Spleen (tissue), 11 donors: ENCODE data around the gene SLC29A2. TPM values are rescaled to one million over a fixed set of nuclear protein-coding genes. Genes with fewer than 3 reads are reported as not detected.
A peak's percentile ranks its signal among the peaks of the same experiment; 100 is the strongest.

ENCODE experiments used
- DNase-seq: peaks from one replicate; pipeline ENCODE4 v3.0.0-alpha.2; 2020
- H3K27ac ChIP-seq, 8 donors: fragments of 200-600 bp; sonication (generic) in 7 of 8; 1 replicate in 4 of 8; 2 replicates in 4 of 8; pipeline versions ENCODE4 v1.5.0 to v1.8.0; 2016 to 2021; ENCODE audit warnings: inconsistent platforms in 4 of 8, mild to moderate bottlenecking in 4 of 8, moderate library complexity in 1 of 8
- H3K27me3 ChIP-seq, 7 donors: fragments of 200-600 bp; sonication (generic) in 6 of 7; replicated peaks in 1 of 7; 1 replicate in 4 of 7; 2 replicates in 3 of 7; pipeline versions ENCODE4 v1.5.0 to v1.8.0; 2016 to 2021; ENCODE audit warnings: inconsistent platforms in 3 of 7, mild to moderate bottlenecking in 1 of 7
- H3K36me3 ChIP-seq, 6 donors: fragments of 200-600 bp; sonication (generic) in 5 of 6; 1 replicate in 4 of 6; 2 replicates in 2 of 6; pipeline versions ENCODE4 v1.5.0 to v1.8.0; 2016 to 2021; ENCODE audit warnings: inconsistent platforms in 2 of 6
- H3K4me1 ChIP-seq, 6 donors: fragments of 200-600 bp; sonication (generic) in 5 of 6; 1 replicate in 3 of 6; 2 replicates in 3 of 6; pipeline versions ENCODE4 v1.5.0 to v1.8.0; 2016 to 2021; ENCODE audit warnings: inconsistent platforms in 3 of 6
- H3K4me3 ChIP-seq, 8 donors: fragments of 200-600 bp; sonication (generic) in 7 of 8; 1 replicate in 4 of 8; 2 replicates in 4 of 8; pipeline versions ENCODE4 v1.5.0 to v1.8.0; 2016 to 2021; ENCODE audit warnings: inconsistent platforms in 4 of 8, mild to moderate bottlenecking in 4 of 8, moderate library complexity in 2 of 8
- H3K9me3 ChIP-seq, 8 donors: fragments of 200-600 bp; sonication (generic) in 7 of 8; 1 replicate in 4 of 8; 2 replicates in 4 of 8; pipeline versions ENCODE4 v1.5.0 to v1.8.0; 2016 to 2021; ENCODE audit warnings: inconsistent platforms in 4 of 8
- CTCF ChIP-seq, 11 experiments: fragments of 200-600 bp in 7 of 11; fragments of 450-650 bp in 4 of 11; sonication (generic) in 4 of 11; IDR thresholded peaks in 8 of 11; conservative IDR thresholded peaks in 3 of 11; 1 replicate in 7 of 11; 2 replicates in 4 of 11; pipeline versions ENCODE4 v1.4.0 to v1.8.0; 2016 to 2021; ENCODE audit warnings: antibody characterized with exemption in 11 of 11, inconsistent platforms in 4 of 11, mild to moderate bottlenecking in 1 of 11
- POLR2A ChIP-seq, 3 donors: fragments of 450-650 bp; IDR thresholded peaks; one replicate each; pipeline ENCODE4 v1.5.1; 2017; ENCODE audit warnings: antibody characterized with exemption in 3 of 3, mild to moderate bottlenecking in 1 of 3
- POLR2AphosphoS5 ChIP-seq, 3 donors: sonication (generic); formaldehyde crosslinking; IDR thresholded peaks; one replicate each; pipeline ENCODE4 v1.5.1; 2017; ENCODE audit warnings: antibody characterized with exemption in 3 of 3
- WGBS, 5 donors: extraction: QIAGEN DNeasy Blood & Tissue Kit in 3 of 5; methylation state at CpG; one replicate each; pipeline versions ENCODE4 v1.1.5 to v1.1.7; 2013 to 2018; 5-methylcytosine and 5-hydroxymethylcytosine counted together
- intact Hi-C: fragments of 100-400 bp; cut with DNase I; formaldehyde crosslinking; loops from one replicate; pipeline ENCODE4 v1.15.0; 2023; ENCODE audit warnings: low total_unique reads
- polyA plus RNA-seq, 3 donors: library from polyadenylated mRNA; stranded (reverse); fragments of 200-250 nt; gene quantifications; one replicate each; pipeline ENCODE4 v1.2.1, GENCODE V29; 2013
- total RNA-seq, 7 donors: library from RNA; depleted of rRNA in 3 of 7; stranded (reverse); fragments of >200 nt in 3 of 7; fragmentation: NEBNext Ultra II Directional in 4 of 7; extraction: Animal tissue kit (Norgen Biotek cat#: 25700) in 4 of 7; gene quantifications; one replicate each; pipeline versions ENCODE4 v1.1.0 to v1.2.1, GENCODE V29; 2016 to 2021
- donor health status: healthy with polysubstance abuse.
- donor health status: DM: no; HTN: no; CAD: no; lungs with moderate emphysema.
- donor health status: DM: no; HTN: no; CAD: no.
- donor health status: Bipolar disorder and iron deficiency.
- donor health status: healthy.
- donor health status: DM: no; HTN: no; CAD: no.
- donor health status: DM: yes; HTN: yes; CAD: no.

SLC29A2 gene
- total and polyA plus RNA-seq, 10 donors: 1.9 to 8.4 (median 4.5) TPM

- WGBS, 5 donors: 92 to 96% (median 94%) methylated on average over 6 of the region's 6 CpGs
- DNase-seq: peak; percentile 45
- no peaks in the 10 kb centered on the region for H3K27me3 ChIP-seq
- H3K36me3 ChIP-seq: no peaks in the 10 kb centered on the region
- no peaks in the 10 kb centered on the region for H3K9me3 ChIP-seq
- TF ChIP-seq CTCF (IDR thresholded peaks at IDR 0.05 in 8 of 11, conservative IDR thresholded peaks at IDR 0.05 in 3 of 11): no peak
- no peak for TF ChIP-seq POLR2A (IDR thresholded peaks at IDR 0.05)
- TF ChIP-seq POLR2AphosphoS5 (IDR thresholded peaks at IDR 0.05): no peak
- H3K27ac ChIP-seq: no peak overlapping the region
- no peak overlapping the region for H3K4me3 ChIP-seq
- intact Hi-C loops: no loop called here
- peaks cover 0 to 14% (median 6%) of the 10 kb centered on the region in 6 donors for H3K4me1 ChIP-seq
Measured at GRCh38 chr11:66365166-66365565, 6.4 kb downstream of the SLC29A2 start.

- 72 to 82% (median 73%) methylated on average over 15 of the region's 15 CpGs for WGBS, 5 donors
- H3K27ac ChIP-seq: no peak overlapping the region
Measured at GRCh38 chr11:66363805-66364535, 7.6 kb downstream of the SLC29A2 start.

DNA sequence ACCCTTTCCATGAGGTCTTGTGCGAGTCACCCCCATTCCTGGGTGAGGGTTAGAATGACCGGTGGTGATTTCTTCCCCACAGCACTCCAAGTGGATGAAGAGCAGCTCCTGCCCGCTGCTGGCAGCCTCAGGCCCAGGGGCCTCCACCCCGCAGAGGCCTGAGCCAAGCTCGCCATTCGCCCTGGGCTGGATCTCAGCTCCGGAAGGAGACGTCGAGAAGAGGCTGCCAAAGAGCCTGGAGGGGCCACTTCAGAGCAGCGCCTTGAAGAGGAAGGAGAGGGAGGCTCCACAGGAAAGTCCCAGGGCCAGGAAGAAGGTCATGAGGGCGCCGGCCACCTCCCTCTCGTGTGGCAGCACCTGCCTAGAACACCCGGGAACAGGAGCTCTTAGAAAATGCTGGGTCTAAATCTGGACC, 8.4 kb downstream of the SLC29A2 start:
- DNase-seq: peak; percentile 61
- H3K4me3 ChIP-seq: no peak overlapping the region
- peak in 2 of 3 donors; percentile 15 to 44 for TF ChIP-seq POLR2AphosphoS5 (IDR thresholded peaks at IDR 0.05)
- TF ChIP-seq POLR2A (IDR thresholded peaks at IDR 0.05): no peak
- no peak for TF ChIP-seq CTCF (IDR thresholded peaks at IDR 0.05 in 8 of 11, conservative IDR thresholded peaks at IDR 0.05 in 3 of 11)
- H3K27ac ChIP-seq: no peak overlapping the region
- intact Hi-C loops: no loop called here
- H3K36me3 ChIP-seq: no peaks in the 10 kb centered on the region
- no peaks in the 10 kb centered on the region for H3K27me3 ChIP-seq
- WGBS, 5 donors: 70 to 86% (median 79%) methylated on average over 14 of the region's 14 CpGs
- no peaks in the 10 kb centered on the region for H3K9me3 ChIP-seq
- peaks cover 0 to 14% (median 6%) of the 10 kb centered on the region in 6 donors for H3K4me1 ChIP-seq

More at GRCh38 chr11:66363805-66364535, 7.6 kb downstream of the SLC29A2 start:
- TF ChIP-seq CTCF (IDR thresholded peaks at IDR 0.05 in 8 of 11, conservative IDR thresholded peaks at IDR 0.05 in 3 of 11): peak in 8 of 11 experiments; percentile 32 to 75 (median 55)
- no peak for TF ChIP-seq POLR2A (IDR thresholded peaks at IDR 0.05)
- TF ChIP-seq POLR2AphosphoS5 (IDR thresholded peaks at IDR 0.05): no peak
- intact Hi-C loops: no loop called here
- H3K4me3 ChIP-seq: no peak overlapping the region
- H3K27me3 ChIP-seq: no peaks in the 10 kb centered on the region
- H3K4me1 ChIP-seq: peaks cover 0 to 14% (median 6%) of the 10 kb centered on the region in 6 donors
- no peaks in the 10 kb centered on the region for H3K36me3 ChIP-seq
- no peaks in the 10 kb centered on the region for H3K9me3 ChIP-seq
- peak; percentile 82 for DNase-seq

GRCh38 chr11:66362481-66363147, 8.9 kb downstream of the SLC29A2 start:
- intact Hi-C loops: no loop called here
- Histone ChIP-seq H3K27me3 (no peaks in the 10 kb centered on the region), H3K4me3 (no peak overlapping the region), H3K9me3 (no peaks in the 10 kb centered on the region), H3K36me3 (no peaks in the 10 kb centered on the region), H3K4me1 (peaks cover 0 to 14% (median 6%) of the 10 kb centered on the region in 6 donors), H3K27ac (no peak overlapping the region)
- WGBS, 5 donors: 75 to 93% (median 83%) methylated on average over 9 of the region's 9 CpGs
- TF ChIP-seq POLR2A (IDR thresholded peaks at IDR 0.05) (no peak), POLR2AphosphoS5 (IDR thresholded peaks at IDR 0.05) (no peak), CTCF (IDR thresholded peaks at IDR 0.05 in 8 of 11, conservative IDR thresholded peaks at IDR 0.05 in 3 of 11) (no peak)
- DNase-seq: peak; percentile 39
